Measurements from ENCODE around the gene FAM131A.

Gene FAM131A

DNA sequence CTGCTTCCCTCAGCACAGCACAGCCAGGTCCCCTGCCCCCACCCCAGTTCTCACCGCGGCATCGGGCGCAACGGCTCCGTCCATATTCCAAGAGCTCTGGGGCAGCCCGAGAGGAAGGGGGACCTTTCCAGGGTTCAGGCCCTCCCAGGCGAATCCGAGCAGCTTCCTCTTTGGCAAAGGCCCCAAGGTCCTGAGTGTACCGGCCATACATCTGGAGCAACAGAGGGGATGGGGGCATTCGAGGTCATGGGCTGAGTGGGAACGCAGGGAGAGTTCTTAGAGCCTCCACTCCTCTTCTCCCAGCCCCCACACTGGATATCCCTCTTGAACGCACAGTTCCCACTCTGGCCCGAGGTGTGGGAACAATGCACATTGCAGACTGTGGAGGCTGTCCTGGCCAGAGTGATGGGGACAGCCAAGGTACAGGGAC lies 21.5 kb downstream of the FAM131A start:
- DNase-seq: no peak

GRCh38 chr3:184359610-184360009 lies 22.2 kb downstream of the FAM131A start:
- no peak for DNase-seq

GRCh38 chr3:184360070-184360928 lies 22.9 kb downstream of the FAM131A start:
- no peak for DNase-seq

- DNase-seq: peak; percentile 41
Observed at GRCh38 chr3:184360929-184361531, 23.6 kb downstream of the FAM131A start.

DNA sequence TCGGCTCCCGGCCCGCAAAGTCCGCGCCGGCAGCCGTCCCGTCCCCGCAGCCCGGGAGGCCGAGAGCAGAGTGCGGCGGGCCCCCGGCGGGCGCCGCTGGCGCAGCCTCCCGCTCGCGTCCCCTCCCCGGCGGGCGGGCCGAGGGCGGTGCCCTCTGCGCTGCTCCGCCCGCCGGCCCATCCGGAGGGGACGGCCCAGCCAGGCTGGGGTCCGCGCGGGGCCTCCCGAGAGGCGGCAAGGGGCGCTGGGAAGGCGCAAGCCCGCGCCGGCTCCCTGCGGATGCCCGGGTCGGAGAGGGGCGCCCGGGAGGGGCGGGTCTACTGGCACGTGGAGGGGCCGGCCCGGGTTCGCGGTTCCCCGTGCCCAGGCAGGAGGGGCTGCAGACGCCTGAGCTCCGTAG lies 24.1 kb downstream of the FAM131A start, which contains the start of the genes CLCN2 and POLR2H:
Gene CLCN2 (minus strand): TSS at position 74 of the 400 bp plus-strand sequence. CDS start 126 bp downstream, outside the sequence.
Gene POLR2H (plus strand): TSS at position 179 of the 400 bp plus-strand sequence. CDS start 1,783 bp downstream, outside the sequence.
- peak; percentile 75 for DNase-seq

DNA sequence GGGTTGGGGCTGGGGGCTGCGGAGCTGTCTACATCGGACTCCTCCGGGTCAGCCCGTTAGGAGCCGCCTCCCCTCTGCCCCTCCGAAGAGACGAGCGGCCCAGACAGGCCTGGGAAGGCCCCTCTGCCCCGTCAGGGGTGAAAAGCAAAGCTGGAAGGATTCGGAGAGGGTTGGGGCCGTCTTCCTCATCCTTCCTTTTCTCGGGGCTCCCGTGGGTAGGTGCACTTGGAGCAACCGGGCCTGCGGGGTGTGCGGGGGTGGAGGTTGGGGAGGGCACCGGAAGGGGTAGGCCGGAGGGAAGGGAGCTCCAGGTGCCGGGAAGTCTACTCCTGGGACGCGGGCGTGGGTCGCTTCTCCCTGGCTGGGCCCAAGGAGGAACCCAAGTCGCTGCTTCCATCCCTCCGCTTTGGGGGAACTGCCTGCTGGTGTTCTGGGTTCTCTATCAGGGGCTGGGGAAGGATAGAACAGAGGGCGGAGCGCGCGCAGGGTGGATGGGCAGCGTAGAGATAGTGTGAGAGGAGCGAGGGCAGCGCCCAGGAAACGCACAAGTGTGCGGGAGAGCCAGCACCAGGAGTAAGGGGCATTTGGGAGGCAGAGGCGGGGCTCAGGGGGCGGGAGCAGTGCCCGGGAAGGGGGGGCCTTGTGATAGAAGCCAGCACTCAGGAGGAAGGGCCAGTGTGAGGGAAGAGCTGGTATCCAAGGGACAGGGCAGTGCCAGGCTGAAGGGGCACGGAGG lies 24.7 kb downstream of the FAM131A start:
- DNase-seq: peak; percentile 89

GRCh38 chr3:184362668-184363546 lies 25.5 kb downstream of the FAM131A start:
- DNase-seq: peak; percentile 98

DNA sequence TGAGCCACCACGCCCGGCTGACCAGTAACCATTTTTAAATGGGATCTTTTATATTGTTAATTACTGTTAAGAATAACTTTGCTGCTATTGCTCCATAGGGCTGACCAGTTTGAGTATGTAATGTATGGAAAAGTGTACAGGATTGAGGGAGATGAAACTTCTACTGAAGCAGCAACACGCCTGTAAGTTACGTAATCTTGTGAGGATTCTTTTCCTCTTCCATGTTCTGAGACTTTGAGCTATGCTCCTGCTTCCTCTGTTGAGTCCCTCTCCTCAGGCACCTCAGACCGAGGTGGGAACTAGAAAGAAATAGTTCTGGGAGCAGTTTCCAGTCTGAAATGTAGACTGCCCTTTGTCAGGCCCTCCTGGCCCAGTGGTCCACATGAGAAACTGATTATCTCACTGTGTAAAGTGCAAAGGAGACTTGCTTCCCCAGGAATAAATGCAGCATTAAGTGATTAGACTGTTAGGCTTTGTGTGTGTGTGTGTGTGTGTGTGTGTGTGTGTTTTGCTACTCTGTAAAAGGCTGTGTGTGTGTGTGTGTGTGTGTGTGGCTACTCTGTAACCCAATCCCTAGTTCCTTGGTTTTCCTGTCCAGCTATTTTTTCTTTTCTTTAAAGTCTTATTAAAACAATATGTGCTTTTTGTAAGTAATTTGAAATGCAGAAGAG lies 29.4 kb downstream of the FAM131A start:
- DNase-seq: peak; percentile 53

DNA sequence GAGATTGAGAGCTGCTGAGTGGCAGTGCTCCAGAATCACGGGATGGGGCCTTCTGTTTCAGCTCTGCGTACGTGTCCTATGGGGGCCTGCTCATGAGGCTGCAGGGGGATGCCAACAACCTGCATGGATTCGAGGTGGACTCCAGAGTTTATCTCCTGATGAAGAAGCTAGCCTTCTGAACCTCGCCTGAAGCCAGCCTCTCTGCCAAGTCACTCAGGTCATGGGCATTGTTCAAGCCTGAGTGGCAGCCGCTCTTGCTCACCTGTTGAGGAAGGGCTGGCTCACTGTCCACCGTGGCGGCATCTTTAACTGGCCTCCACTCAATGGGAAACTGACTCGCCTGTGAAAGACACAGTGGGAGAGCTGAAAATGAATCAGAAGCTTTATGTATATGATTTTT lies 30.7 kb downstream of the FAM131A start:
- DNase-seq: no peak

DNA sequence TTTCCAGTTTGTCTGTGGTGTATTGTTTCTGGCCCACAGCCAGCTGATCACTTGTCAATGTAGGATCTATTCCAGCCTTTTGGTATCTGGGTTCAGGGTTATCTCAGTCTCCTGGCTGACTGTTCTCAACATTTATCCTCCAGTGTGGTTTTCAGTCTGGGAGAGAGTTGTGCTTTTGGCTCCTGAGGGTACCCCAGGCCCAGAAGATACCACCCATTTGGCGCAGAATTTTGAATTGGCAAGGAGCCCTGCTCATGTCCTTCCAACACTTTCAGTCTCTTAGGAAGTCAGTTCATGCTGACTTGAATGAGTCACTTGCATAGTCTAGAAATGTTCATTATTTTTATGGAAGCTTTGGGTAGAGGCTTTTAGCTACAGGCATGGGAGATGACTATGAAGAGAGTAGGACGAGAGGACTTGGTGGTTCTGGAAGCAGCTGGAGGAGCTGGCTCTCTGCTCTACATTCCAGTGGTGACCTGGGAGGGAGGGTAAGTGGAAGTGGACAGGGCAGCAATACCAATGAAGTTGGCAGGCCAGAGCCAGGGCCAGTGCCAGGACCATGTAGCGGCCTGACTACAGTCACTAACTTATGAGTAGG lies 31.3 kb downstream of the FAM131A start:
- DNase-seq: no peak

DNA sequence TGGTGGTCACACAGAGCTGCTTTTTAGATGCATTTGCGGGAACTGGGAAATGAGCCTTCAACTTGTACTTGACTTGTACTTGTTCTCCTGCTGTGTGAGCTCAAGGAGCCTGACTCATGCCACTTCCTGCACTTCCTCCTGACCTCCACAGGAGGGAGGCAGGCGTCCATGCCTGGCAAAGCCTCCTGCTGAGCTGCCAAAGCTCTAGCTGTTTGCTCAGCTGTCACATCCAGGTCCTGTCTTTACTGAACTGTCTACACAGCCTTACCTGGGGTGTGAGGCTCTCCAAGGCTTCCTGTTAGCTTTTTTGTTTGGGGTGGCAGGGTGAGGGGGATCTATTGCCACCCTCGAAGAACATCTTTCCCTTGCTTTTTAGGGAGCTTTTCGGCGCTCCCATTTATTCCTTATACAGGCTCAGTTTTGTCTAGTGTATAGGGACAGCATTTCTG lies 34.2 kb downstream of the FAM131A start:
- peak; percentile 96 for DNase-seq

DNA sequence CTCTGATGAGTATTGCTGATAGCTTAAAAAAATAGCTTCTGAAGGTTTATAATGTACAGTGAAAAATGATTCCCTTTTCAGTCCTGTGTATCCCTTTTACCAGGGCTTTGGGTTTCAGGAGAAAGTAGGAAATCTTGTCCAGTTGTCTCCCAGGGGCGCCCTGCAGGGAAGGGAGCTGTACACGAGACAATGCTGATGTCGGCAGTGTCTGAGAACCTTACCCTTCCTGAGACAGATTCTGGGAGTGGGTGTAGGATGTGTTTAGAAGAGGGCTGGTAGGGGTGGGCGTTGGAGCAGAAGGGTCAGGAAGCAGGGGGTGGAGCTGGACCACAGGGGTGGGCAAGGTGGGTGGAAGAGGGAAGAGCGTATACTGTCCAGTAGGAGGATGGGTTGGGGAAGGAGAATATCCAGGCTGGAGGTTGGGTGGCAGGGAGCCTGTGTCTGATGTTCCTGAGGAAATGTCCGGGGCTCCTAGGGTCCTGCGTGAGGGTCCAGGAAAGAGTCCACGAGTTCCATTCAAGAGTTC lies 35.0 kb downstream of the FAM131A start:
- DNase-seq: no peak

DNA sequence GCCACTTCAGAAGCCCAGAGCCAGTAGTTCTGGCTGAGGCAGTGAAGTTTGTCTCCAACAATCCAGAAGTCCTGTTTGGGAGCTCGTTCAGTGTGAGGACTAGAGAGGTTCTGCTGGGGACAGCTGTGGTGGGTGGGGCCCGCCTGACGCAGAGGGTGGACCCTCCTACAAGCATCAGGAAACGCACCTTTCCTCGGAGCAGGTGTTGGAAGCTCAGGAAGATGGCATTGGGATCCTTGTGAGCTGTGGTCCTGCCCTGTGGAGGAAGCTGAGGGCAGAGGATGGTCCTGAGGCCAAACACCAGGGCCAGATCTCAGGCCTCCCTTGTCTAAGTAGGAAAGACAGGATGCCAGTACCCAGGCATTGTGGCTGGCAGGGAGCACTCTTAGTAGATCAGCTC lies 35.5 kb downstream of the FAM131A start:
- DNase-seq: no peak

- DNase-seq: no peak
Observed at GRCh38 chr3:184373422-184373821, 36.0 kb downstream of the FAM131A start.

GRCh38 chr3:184375747-184376461 lies 38.5 kb downstream of the FAM131A start:
- no peak for DNase-seq

DNA sequence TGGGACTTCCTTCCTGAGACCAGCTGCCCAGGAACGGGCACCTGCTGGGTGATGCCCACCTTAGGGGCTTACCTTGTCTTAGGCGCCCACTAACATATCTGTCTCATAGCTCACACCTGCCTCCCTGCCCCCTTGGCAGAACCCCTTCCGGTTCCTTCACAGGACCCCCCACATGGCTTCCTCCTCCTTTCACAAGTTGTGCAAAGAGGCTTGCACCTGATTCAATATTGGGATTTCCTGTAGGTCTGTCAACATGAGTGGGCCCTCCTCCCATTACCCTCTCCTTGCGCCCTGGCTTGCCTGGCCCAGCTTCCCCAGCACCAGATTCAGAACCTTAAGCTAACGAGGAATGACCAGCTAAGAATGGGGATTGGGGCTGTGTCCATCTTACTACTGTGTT lies 40.0 kb downstream of the FAM131A start:
- peak; percentile 68 for DNase-seq

GRCh38 chr3:184377882-184378445 lies 40.6 kb downstream of the FAM131A start, which contains the start of gene THPO:
TSS of gene THPO (minus strand) at chr3:184378207. CDS start at chr3:184376259, 1,948 bp downstream.
- peak; percentile 73 for DNase-seq

GRCh38 chr3:184378651-184379357 lies 41.4 kb downstream of the FAM131A start:
- no peak for DNase-seq

Measured in DMS53 (cell line).